Measurements from ENCODE around the gene PLLP. TPM values are rescaled to one million over a fixed set of nuclear protein-coding genes. Genes with fewer than 3 reads are reported as not detected.
"Not testable (repeated sequence)": the region's sequence is repeated elsewhere in the genome, so short reads cannot be mapped to it uniquely, and the experiment has no call there.

PLLP gene
- total and polyA plus RNA-seq, 11 donors, result 2.0 to 14.8 (median 2.8) TPM

DNA sequence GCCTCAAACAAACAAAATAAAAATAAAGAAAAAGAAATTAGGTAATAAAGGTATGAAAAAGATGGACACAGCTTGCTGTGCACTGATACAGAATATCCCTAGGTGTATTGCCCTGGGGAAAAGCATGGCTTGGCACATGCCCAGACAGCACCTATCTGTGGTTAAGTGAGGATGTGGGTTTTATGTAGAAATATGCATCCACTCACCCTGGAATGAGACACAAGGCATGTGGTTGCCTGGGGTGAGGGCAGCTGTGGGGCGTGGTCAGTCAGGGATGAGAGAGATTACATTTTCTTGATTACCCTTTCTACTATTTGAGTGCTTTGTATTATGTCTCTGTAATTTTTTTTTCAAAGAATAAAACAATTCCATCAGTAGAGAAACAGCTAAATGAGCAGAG, 6.9 kb downstream of the PLLP start:
- DNase-seq (peak in 1 of 5 donors; percentile 27), ATAC-seq (no peak)
- H3K4me1 ChIP-seq, result peaks cover 0 to 29% (median 0%) of the 10 kb centered on the region in 12 donors
- no peak overlapping the region for H3K4me3 ChIP-seq
- peaks cover 0 to 4% (median 0%) of the 10 kb centered on the region in 9 donors for H3K27me3 ChIP-seq
- H3K36me3 ChIP-seq, result no peaks in the 10 kb centered on the region
- no peaks in the 10 kb centered on the region for H3K9me3 ChIP-seq
- H3K27ac ChIP-seq, result no peak overlapping the region
- intact Hi-C loops (cut with DNase I), result no loop called here
- 75 to 84% (median 81%) methylated on average over 1 of the region's 1 CpG for WGBS, 4 donors
- TF ChIP-seq POLR2A (IDR thresholded peaks at IDR 0.05), result no peak
- TF ChIP-seq, protein P1, sequence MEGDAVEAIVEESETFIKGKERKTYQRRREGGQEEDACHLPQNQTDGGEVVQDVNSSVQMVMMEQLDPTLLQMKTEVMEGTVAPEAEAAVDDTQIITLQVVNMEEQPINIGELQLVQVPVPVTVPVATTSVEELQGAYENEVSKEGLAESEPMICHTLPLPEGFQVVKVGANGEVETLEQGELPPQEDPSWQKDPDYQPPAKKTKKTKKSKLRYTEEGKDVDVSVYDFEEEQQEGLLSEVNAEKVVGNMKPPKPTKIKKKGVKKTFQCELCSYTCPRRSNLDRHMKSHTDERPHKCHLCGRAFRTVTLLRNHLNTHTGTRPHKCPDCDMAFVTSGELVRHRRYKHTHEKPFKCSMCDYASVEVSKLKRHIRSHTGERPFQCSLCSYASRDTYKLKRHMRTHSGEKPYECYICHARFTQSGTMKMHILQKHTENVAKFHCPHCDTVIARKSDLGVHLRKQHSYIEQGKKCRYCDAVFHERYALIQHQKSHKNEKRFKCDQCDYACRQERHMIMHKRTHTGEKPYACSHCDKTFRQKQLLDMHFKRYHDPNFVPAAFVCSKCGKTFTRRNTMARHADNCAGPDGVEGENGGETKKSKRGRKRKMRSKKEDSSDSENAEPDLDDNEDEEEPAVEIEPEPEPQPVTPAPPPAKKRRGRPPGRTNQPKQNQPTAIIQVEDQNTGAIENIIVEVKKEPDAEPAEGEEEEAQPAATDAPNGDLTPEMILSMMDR (IDR thresholded peaks at IDR 0.05), result no peak

DNA sequence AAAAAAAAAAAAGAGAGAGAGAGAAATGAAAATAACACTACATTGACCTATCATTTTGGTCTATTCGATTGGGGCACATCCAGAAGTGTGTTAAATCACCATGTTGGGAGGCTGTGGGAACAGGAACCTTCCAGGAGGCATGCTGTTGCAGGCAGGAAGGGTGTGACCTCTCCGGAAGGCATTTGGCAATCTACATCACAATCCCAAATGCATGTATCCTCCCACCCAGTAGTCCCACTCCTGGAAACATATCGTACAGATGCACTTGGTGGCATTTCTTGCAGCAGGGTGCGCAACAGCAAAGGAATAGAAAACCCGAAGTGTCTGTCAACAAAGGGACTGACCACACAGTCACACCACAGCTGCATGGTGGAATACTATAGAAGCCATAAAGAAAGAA, 7.9 kb downstream of the PLLP start:
- Histone ChIP-seq H3K27ac (peak overlapping the region in 3 of 12 donors; percentile 23 to 30 (median 28)), H3K4me1 (peaks cover 0 to 29% (median 0%) of the 10 kb centered on the region in 12 donors), H3K27me3 (no peaks in the 10 kb centered on the region), H3K9me3 (no peaks in the 10 kb centered on the region), H3K36me3 (no peaks in the 10 kb centered on the region), H3K4me3 (no peak overlapping the region)
- peak in 1 of 5 donors; percentile 36 for DNase-seq
- intact Hi-C loops (cut with DNase I), result no loop called here
- 46 to 53% (median 49%) methylated on average over 5 of the region's 5 CpGs for WGBS, 4 donors
- ATAC-seq, result peak; percentile 45 to 85 (median 72)
- TF ChIP-seq, protein P1 (IDR thresholded peaks at IDR 0.05), result no peak
- TF ChIP-seq POLR2A (IDR thresholded peaks at IDR 0.05), result no peak

DNA sequence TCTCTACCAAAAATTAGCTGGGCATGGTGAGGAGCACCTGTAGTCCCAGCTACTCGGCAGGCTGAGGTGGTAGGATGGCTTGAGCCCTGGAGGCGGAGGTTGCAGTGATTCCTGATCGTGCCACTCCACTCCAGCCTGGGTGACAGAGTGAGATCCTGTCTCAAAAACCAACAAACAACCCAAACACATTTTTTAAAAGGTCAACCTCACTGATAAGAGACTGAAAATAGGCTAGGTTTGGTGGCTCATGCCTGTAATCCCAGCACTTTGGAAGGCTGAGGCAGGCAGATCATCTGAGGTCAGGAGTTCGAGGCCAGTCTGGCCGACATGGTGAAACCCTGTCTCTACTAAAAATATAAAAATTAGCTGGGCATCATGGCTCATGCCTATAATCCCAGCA, 8.5 kb downstream of the PLLP start:
- WGBS, 4 donors, result 74 to 82% (median 78%) methylated on average over 5 of the region's 5 CpGs
- H3K27me3 ChIP-seq; H3K9me3 ChIP-seq; H3K36me3 ChIP-seq; intact Hi-C loops (cut with DNase I); ATAC-seq; H3K4me3 ChIP-seq: not testable (repeated sequence)
- H3K27ac ChIP-seq, result peak overlapping the region in 3 of 12 donors; percentile 23 to 30 (median 28)
- peak in 1 of 5 donors; percentile 29 for DNase-seq
- H3K4me1 ChIP-seq, result peaks cover 0 to 29% (median 0%) of the 10 kb centered on the region in 12 donors

DNA sequence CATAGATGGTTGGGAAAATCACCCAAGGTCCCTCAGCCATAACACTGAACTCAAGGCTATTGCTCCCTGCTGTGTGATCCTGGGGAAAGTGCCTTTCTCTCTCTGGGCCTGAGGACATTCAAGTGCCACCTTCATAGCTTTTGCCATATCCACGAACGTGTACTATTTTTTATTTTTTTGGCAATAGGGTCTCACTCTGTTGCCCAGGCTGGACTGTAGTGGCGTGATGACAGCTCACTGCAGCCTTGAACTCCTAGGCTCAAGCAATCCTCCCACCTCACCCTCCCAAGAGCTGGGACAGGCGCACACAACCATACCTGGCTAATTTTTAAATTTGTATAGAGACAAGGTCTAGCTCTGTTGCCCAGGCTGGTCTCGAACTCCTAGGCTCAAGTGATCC, 10.6 kb downstream of the PLLP start:
- Histone ChIP-seq H3K27me3 (no peaks in the 10 kb centered on the region), H3K36me3 (no peaks in the 10 kb centered on the region), H3K9me3 (no peaks in the 10 kb centered on the region), H3K27ac (no peak overlapping the region), H3K4me3 (no peak overlapping the region), H3K4me1 (peaks cover 0 to 35% (median 4%) of the 10 kb centered on the region in 12 donors)
- DNase-seq (no peak), ATAC-seq (no peak)
- WGBS, 4 donors, result 87 to 95% (median 94%) methylated on average over 5 of the region's 5 CpGs
- intact Hi-C loops (cut with DNase I), result no loop called here
- TF ChIP-seq POLR2A (IDR thresholded peaks at IDR 0.05), result no peak
- TF ChIP-seq, protein P1 (IDR thresholded peaks at IDR 0.05), result no peak

DNA sequence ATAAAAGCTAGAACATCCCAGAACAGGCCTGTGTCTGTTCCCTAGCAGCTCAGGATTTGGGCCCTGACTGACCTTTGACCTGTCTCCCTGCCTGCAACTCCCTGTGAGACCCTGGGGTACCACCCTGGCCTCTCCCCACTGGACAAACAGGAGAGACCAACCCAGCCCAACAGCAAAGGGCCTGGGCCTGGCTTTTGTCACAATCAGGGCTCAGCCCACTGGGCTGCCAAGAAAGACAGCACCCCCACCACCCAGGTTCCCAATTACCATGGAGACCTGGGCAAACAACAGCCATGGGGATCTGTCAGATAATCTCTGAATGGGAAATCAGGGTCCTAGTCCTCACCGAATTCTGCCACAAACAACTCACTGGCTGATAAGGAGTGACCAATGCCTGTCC, 11.1 kb downstream of the PLLP start:
- DNase-seq, result peak in 1 of 5 donors; percentile 29
- no peak for ATAC-seq
- Histone ChIP-seq H3K27me3 (no peaks in the 10 kb centered on the region), H3K27ac (no peak overlapping the region), H3K4me3 (no peak overlapping the region), H3K4me1 (peaks cover 0 to 40% (median 8%) of the 10 kb centered on the region in 12 donors), H3K9me3 (no peaks in the 10 kb centered on the region), H3K36me3 (no peaks in the 10 kb centered on the region)
- TF ChIP-seq, protein P1 (IDR thresholded peaks at IDR 0.05), result no peak
- TF ChIP-seq POLR2A (IDR thresholded peaks at IDR 0.05), result no peak
- intact Hi-C loops (cut with DNase I), result no loop called here
- 74 to 100% (median 81%) methylated on average over 1 of the region's 1 CpG for WGBS, 4 donors
